ENCODE data around the gene FCF1. TPM values are rescaled to one million over a fixed set of nuclear protein-coding genes. Genes with fewer than 3 reads are reported as not detected.

The FCF1 gene
- total RNA-seq, 4 donors from 2014 or later = 27.9 to 39.5 (median 30.2) TPM

GRCh38 chr14:74670726-74671411 is 42.1 kb upstream of the FCF1 start:
- H3K4me3 ChIP-seq = no peak overlapping the region
- H3K4me1 ChIP-seq = peaks cover 0 to 7% (median 0%) of the 10 kb centered on the region in 3 donors
- TF ChIP-seq POLR2A (IDR thresholded peaks at IDR 0.05) (no peak), CTCF (IDR thresholded peaks at IDR 0.05) (no peak)
- H3K27ac ChIP-seq = no peak overlapping the region
- DNase-seq = no peak
- no peaks in the 10 kb centered on the region for H3K27me3 ChIP-seq
- H3K36me3 ChIP-seq = peaks cover 16 to 100% (median 43%) of the 10 kb centered on the region in 3 donors
- 76 to 89% methylated on average over 8 to 9 of the region's 9 CpGs for WGBS, 2 donors
- no peaks in the 10 kb centered on the region for H3K9me3 ChIP-seq
- intact Hi-C loops (cut with DNase I) = no loop called here

- H3K4me1 ChIP-seq = peaks cover 0 to 7% (median 0%) of the 10 kb centered on the region in 3 donors
- intact Hi-C loops (cut with DNase I) = no loop called here
- WGBS, 2 donors = 33 to 64% methylated on average over 4 of the region's 4 CpGs
- H3K27me3 ChIP-seq = no peaks in the 10 kb centered on the region
- H3K27ac ChIP-seq = no peak overlapping the region
- TF ChIP-seq CTCF (IDR thresholded peaks at IDR 0.05) = no peak
- no peak for TF ChIP-seq POLR2A (IDR thresholded peaks at IDR 0.05)
- H3K4me3 ChIP-seq = no peak overlapping the region
- DNase-seq = no peak
- H3K36me3 ChIP-seq = peaks cover 16 to 100% (median 47%) of the 10 kb centered on the region in 3 donors
- no peaks in the 10 kb centered on the region for H3K9me3 ChIP-seq
Measured at GRCh38 chr14:74671789-74672188, 41.2 kb upstream of the FCF1 start.

- intact Hi-C loops (cut with DNase I) = no loop called here
- peaks cover 0 to 7% (median 0%) of the 10 kb centered on the region in 3 donors for H3K4me1 ChIP-seq
- no peak overlapping the region for H3K4me3 ChIP-seq
- WGBS, 2 donors = 90 to 97% methylated on average over 4 of the region's 4 CpGs
- no peaks in the 10 kb centered on the region for H3K9me3 ChIP-seq
- no peak for DNase-seq
- H3K36me3 ChIP-seq = peaks cover 11 to 100% (median 46%) of the 10 kb centered on the region in 3 donors
- H3K27ac ChIP-seq = no peak overlapping the region
- TF ChIP-seq CTCF (IDR thresholded peaks at IDR 0.05) (no peak), POLR2A (IDR thresholded peaks at IDR 0.05) (no peak)
- H3K27me3 ChIP-seq = no peaks in the 10 kb centered on the region
Measured at GRCh38 chr14:74673768-74674167, 39.2 kb upstream of the FCF1 start.

GRCh38 chr14:74675219-74675618 is 37.7 kb upstream of the FCF1 start:
- Histone ChIP-seq H3K4me3 (no peak overlapping the region), H3K27me3 (no peaks in the 10 kb centered on the region), H3K27ac (no peak overlapping the region), H3K4me1 (peaks cover 0 to 7% (median 0%) of the 10 kb centered on the region in 3 donors), H3K9me3 (no peaks in the 10 kb centered on the region), H3K36me3 (peaks cover 11 to 100% (median 36%) of the 10 kb centered on the region in 3 donors)
- intact Hi-C loops (cut with DNase I) = no loop called here
- no peak for DNase-seq
- TF ChIP-seq POLR2A (IDR thresholded peaks at IDR 0.05) (no peak), CTCF (IDR thresholded peaks at IDR 0.05) (no peak)

DNA sequence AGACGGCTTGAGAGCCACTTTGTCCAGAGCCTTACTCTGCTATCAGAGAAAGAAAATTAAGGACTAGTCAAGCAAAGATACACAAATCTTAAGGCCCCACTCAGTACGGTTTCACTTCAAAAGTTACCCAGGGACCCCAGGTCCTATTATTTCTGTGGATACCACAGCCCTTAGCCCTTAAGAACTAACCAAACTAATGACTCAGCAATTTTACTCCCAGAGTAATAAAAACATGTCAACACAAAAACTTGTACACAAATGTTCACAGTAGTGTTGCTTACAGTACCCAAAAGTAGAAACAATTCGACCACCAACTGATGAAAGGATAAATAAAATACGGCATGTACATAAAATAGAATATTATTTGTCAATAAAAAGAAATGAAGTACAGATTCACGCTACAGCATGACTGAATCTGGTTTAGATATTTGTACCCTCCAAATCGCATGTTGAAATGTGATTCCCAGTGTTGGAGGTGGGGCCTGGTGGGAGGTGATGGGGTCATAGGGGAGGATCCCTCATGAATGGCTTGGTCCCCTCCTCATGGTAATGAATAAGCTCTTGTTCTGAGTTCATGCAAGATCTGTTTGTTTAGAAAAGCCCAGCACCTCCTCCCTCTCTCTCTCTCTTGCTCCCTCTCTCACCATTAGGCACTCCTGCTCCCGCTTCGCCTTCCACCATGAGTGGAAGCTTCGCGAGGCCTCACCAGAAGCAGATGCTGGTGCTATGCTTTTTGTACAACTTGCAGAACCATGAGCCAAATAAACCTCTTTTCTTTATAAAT is 30.6 kb upstream of the FCF1 start:
- no peak for TF ChIP-seq CTCF (IDR thresholded peaks at IDR 0.05)
- TF ChIP-seq POLR2A (IDR thresholded peaks at IDR 0.05) = no peak
- intact Hi-C loops (cut with DNase I) = no loop called here
- no peaks in the 10 kb centered on the region for H3K9me3 ChIP-seq
- no peak for DNase-seq
- H3K4me3 ChIP-seq = no peak overlapping the region
- no peak overlapping the region for H3K27ac ChIP-seq
- H3K4me1 ChIP-seq = peaks cover 0 to 12% (median 0%) of the 10 kb centered on the region in 3 donors
- H3K27me3 ChIP-seq = no peaks in the 10 kb centered on the region
- H3K36me3 ChIP-seq = peaks cover 0 to 100% (median 9%) of the 10 kb centered on the region in 3 donors
- WGBS, 2 donors = 86 to 87% methylated on average over 10 of the region's 10 CpGs

All from esophagus squamous epithelium (tissue), 5 donors.